HG03521 (cell line): ENCODE data around the gene SLC46A3.
A peak's percentile ranks its signal among the peaks of the same experiment; 100 is the strongest.
"Not testable (repeated sequence)": the region's sequence is repeated elsewhere in the genome, so short reads cannot be mapped to it uniquely, and the experiment has no call there.

Experiments used
- ATAC-seq: cut with Tn5 transposase; IDR thresholded peaks from one replicate; pipeline ENCODE4 v1.9.1; 2021; ENCODE audit warnings: mild to moderate bottlenecking, moderate library complexity; ENCODE audit not compliant: unreplicated experiment

The SLC46A3 gene

GRCh38 chr13:28718543-28719226, at the start of gene SLC46A3:
TSS of gene SLC46A3 (minus strand) at chr13:28718970. CDS start at chr13:28717998, 972 bp downstream.
- ATAC-seq: peak; percentile 97

DNA sequence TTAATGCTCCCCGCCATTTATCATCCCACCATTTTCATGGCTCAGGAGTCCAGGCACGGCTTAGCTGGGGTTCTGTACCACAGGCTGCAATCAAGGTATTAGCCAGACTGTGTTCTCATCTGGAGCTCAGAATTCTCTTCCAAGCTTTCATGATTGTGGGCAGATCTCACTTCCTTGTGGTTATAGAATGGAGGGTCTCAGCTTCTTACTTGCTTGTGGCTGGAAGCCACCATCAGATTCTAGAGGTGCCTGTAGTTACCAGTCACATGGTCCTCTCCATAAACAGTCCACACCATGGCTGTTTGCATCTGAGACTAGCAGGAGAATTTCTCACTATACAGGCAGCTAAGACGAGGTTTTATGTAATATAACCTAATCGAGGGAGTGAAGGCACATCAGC, 45.1 kb upstream of the SLC46A3 start:
- ATAC-seq: no peak

GRCh38 chr13:28761586-28761985, 42.8 kb upstream of the SLC46A3 start:
- ATAC-seq: no peak

DNA sequence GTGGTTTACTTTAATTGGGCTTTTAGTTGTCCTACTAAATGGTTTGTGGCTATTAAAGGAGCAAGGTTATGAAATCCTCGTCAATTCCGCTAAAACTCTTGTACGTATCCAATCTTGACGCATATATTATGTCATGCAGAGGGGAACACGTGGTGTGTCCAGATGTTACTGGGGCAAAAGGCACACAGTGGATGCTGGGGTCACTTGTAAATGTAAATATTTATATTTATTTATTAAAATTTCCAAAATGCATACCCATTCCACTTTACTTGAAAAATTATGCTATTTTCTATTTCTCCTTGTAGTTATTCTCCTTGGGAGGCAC, 36.7 kb upstream of the SLC46A3 start:
- ATAC-seq: no peak

DNA sequence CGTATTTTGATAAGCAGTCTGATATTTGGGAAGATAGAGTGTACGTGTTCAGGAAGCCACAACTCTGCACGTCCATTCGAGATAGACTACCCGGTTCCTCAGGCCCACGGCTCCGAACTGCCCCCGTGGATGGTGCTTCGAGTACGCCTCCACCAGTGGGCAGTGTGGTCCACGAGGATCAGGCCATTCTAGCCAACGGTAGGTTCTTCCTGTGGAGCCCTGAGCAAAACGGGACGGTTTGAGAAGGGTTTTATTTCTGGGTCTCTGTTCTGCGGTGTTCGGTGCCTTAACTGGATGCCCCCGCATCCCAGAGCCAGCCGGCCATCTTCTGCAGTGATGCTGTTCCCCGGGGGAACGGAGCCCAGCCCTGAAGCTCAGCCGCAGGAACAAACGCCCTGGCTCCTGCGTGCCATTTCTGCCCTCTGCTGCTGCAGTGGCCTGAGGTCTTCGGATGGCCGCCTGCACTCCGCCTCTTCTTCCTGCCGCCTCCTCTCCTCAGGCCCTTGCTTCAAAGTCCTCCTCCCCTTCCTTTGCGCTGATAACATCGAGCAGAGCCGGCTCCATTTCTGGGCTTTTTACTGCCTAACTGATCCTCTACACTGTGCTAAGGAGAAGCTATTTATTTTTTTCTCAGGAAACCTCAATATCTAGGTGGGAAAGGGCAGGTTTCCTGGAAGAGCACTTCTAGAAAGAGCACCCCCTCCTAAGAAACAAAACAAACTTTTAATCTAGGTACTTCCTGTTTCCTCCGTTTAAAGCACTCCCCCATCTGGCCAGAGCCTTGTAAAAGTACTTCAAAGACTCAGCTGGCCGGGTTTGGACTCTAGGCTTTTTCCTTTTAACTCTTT, 36.2 kb upstream of the SLC46A3 start:
- no peak for ATAC-seq

GRCh38 chr13:28753946-28754345, 35.2 kb upstream of the SLC46A3 start:
- no peak for ATAC-seq

- ATAC-seq: no peak
These were observed 34.6 kb upstream of the SLC46A3 start for GRCh38 chr13:28753208-28753892.

DNA sequence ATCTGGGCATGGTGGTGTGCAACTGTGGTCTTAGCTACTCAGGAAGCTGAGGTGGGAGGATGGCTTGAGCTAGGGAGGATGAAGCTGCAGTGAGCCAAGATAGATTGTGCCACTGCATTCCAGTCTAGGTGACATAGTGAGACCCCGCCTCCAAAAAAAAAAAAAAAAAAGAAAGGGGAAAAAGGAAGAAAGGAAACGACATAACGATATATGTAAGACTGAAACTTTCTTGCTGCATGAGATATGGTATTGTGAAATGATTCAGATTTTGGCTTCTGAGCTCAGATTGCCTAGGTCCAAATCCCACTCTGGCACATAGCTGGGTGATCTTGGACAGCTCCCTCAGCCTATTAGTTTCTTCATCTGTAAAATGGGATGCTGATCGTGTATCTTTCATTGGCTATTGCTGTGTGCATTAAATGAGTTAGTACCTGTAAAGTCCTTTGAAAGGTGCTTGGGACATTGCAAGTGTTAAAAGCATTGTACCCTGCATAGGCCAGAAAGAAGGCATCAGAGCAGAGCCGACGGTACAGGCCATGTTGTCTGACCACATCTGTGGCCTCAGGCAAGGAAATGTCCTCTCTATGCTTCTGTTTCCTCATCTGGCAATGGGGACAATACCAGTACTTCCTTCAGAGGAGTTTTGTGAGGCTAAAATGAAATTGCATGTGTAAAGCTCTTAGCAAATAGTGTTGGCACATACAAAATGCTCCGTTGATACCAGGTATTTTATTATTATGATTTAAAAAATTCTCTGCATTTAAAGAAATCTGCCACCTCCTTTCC, 32.6 kb upstream of the SLC46A3 start:
- ATAC-seq: no peak

GRCh38 chr13:28750187-28751045, 31.6 kb upstream of the SLC46A3 start:
- no peak for ATAC-seq

GRCh38 chr13:28747851-28748250, 29.1 kb upstream of the SLC46A3 start:
- ATAC-seq: no peak

- ATAC-seq: no peak
These were observed 27.5 kb upstream of the SLC46A3 start for GRCh38 chr13:28746287-28746612.

GRCh38 chr13:28744656-28745055, 25.9 kb upstream of the SLC46A3 start:
- no peak for ATAC-seq

DNA sequence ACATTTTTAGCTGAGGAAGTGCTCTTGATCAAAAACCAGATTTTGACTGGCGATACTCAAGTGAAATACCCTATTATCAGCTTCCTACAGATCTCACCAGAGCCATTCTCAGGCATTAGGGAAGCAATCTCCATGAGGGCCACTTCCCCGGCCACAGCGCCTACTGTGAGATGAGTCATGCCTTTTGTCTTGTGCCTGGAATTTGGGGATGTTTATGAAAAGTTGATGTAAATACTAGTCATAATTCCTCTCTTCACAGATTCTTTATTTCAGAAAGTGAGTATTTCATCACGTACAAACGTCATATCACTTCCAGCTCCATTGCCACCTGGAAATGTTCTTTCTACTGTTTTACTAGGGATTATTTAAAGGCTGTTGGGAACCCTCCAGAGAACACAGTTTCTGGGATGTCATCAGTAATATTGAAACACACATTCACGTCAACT, 25.3 kb upstream of the SLC46A3 start:
- no peak for ATAC-seq

GRCh38 chr13:28743499-28744083, 24.8 kb upstream of the SLC46A3 start:
- no peak for ATAC-seq

- ATAC-seq: no peak
These were observed 24.2 kb upstream of the SLC46A3 start for GRCh38 chr13:28743020-28743419.

DNA sequence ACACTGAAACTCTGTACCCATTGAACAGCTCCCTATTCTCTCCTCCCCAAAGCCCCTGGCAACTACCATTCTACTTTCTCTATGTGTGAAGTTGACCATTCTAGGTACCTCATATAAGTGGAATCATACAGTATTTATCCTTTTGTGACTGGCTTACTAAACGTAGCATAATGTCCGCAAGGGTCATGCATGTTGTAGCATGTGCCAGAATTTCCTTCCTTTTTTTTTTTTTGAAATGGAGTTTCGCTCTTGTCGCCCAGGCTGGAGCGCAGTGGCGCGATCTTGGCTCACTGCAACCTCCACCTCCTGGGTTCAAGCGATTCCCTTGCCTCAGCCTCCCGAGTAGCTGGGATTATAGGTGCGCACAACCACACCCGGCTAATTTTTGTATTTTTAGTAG, 23.7 kb upstream of the SLC46A3 start:
- not testable (repeated sequence) for ATAC-seq

GRCh38 chr13:28741084-28741491, 22.3 kb upstream of the SLC46A3 start:
- no peak for ATAC-seq

- ATAC-seq: no peak
These were observed 20.6 kb upstream of the SLC46A3 start for GRCh38 chr13:28739376-28739775.

- ATAC-seq: no peak
These were observed 16.8 kb upstream of the SLC46A3 start for GRCh38 chr13:28735481-28736029.
